ENCODE data around the gene ZNF324. TPM values are rescaled to one million over a fixed set of nuclear protein-coding genes. Genes with fewer than 3 reads are reported as not detected.

ZNF324 gene
- total and polyA plus RNA-seq, 9 of the 15 experiments (the other 6 are each of a cell fraction or from before 2014, with no cell fraction given) = 0.92 to 16.4 (median 5.3) TPM

GRCh38 chr19:58451358-58452101 is 15.3 kb upstream of the ZNF324 start, which contains the start of gene ZNF324B (continued):
- peak; percentile 17; the same call in 1 of the 2 replicates for TF ChIP-seq ZFX (CRISPR knock-in tag; IDR thresholded peaks at IDR 0.05)
- 0 out of 4 replicates have a peak, but pooled peaks of 1 of the 2 experiments have one; percentile 67 for TF ChIP-seq FOXA3 (CRISPR knock-in tag; conservative IDR thresholded peaks at IDR 0.05 in 1 of 2, IDR thresholded peaks at IDR 0.05 in 1 of 2)
- TF ChIP-seq CBX8 (IDR thresholded peaks at IDR 0.05; ENCODE audit: borderline replicate concordance, extremely low read depth, low read depth, low read length, poor library complexity, severe bottlenecking) = no peak
- peak; percentile 89; the same call in 1 of the 2 replicates for TF ChIP-seq ETS1 (conservative IDR thresholded peaks at IDR 0.05; ENCODE audit: control insufficient read depth, low read depth, low read length)
- TF ChIP-seq ZNF778 (CRISPR knock-in tag; IDR thresholded peaks at IDR 0.05) = no peak
- no peak for TF ChIP-seq HIVEP1 (CRISPR knock-in tag; IDR thresholded peaks at IDR 0.05)
- TF ChIP-seq HCFC1 (IDR thresholded peaks at IDR 0.05; ENCODE audit: low read depth, low read length) = peak; percentile 97
- TF ChIP-seq ZNF121 (CRISPR knock-in tag; conservative IDR thresholded peaks at IDR 0.05) = no peak
- TF ChIP-seq MNT (conservative IDR thresholded peaks at IDR 0.05) = peak; percentile 87 to 93
- 0 out of 2 replicates have a peak, but pooled peaks have one; percentile 45 for TF ChIP-seq CHD2 (IDR thresholded peaks at IDR 0.05; ENCODE audit: low read depth, low read length)
- no peak for TF ChIP-seq PATZ1 (CRISPR knock-in tag; IDR thresholded peaks at IDR 0.05; ENCODE audit: borderline replicate concordance)
- peak; percentile 84 for TF ChIP-seq VEZF1 (CRISPR knock-in tag; IDR thresholded peaks at IDR 0.05)
- peak; percentile 59 for TF ChIP-seq CTBP1 (IDR thresholded peaks at IDR 0.05; ENCODE audit: borderline replicate concordance)
- no peak for TF ChIP-seq DIDO1 (tag; IDR thresholded peaks at IDR 0.05; ENCODE audit: low read depth)
- TF ChIP-seq NR2C2 (CRISPR knock-in tag; IDR thresholded peaks at IDR 0.05) = no peak
- TF ChIP-seq NR2C2 (tag; IDR thresholded peaks at IDR 0.05) = peak; percentile 13; the same call in 1 of the 2 replicates
- no peak for TF ChIP-seq MCM7 (IDR thresholded peaks at IDR 0.05)
- TF ChIP-seq ESRRA (IDR thresholded peaks at IDR 0.05; ENCODE audit: borderline replicate concordance, low read depth) = 0 out of 2 replicates have a peak, but pooled peaks have one; percentile 7
- peak; percentile 99 for TF ChIP-seq GABPB1 (CRISPR knock-in tag; IDR thresholded peaks at IDR 0.05)
- no peak for TF ChIP-seq ZNF274 (IDR thresholded peaks at IDR 0.05; ENCODE audit: borderline replicate concordance, low read depth, low read length)
- TF ChIP-seq CREB1 (IDR thresholded peaks at IDR 0.05) = peak; percentile 72
- peak; percentile 76 for TF ChIP-seq CREB1 (CRISPR knock-in tag; IDR thresholded peaks at IDR 0.05)

Data from K562 (cell line).